ENCODE data around the gene RAB11FIP2.

GRCh38 chr10:118047157-118047719, 497 bp upstream of the RAB11FIP2 start:
- TF ChIP-seq CTCF (IDR thresholded peaks at IDR 0.05; ENCODE audit: control extremely low read depth in 1 of 3, insufficient read depth in 1 of 3, low read depth in 1 of 3, low read length in 3 of 3): no peak
- no peak for TF ChIP-seq RNF2 (IDR thresholded peaks at IDR 0.05; ENCODE audit: borderline replicate concordance, low read depth, low read length, missing control alignments, poor library complexity, severe bottlenecking)
